Trophoblast cell (in vitro differentiated cells and primary cell): ENCODE results near the gene MRPS5.
"Not testable (repeated sequence)": the region's sequence is repeated elsewhere in the genome, so short reads cannot be mapped to it uniquely, and the experiment has no call there.

Source experiments
- DNase-seq, 2 donors: peaks; one replicate each; pipeline ENCODE4 v3.0.0-alpha.2; 2016
- H2AFZ ChIP-seq: 2 replicates; pipeline ENCODE4 v1.6.1; 2013; ENCODE audit warnings: low read length, moderate library complexity, mild to moderate bottlenecking; ENCODE audit not compliant: insufficient read depth, poor library complexity
- H2AK5ac ChIP-seq: 2 replicates; pipeline ENCODE4 v1.6.1; 2013; ENCODE audit warnings: mild to moderate bottlenecking, low read length
- H2BK120ac ChIP-seq: 2 replicates; pipeline ENCODE4 v1.6.1; 2013; ENCODE audit warnings: low read length, mild to moderate bottlenecking, moderate library complexity; ENCODE audit not compliant: insufficient read depth, poor library complexity
- H2BK12ac ChIP-seq: 2 replicates; pipeline ENCODE4 v1.6.1; 2013; ENCODE audit warnings: mild to moderate bottlenecking, low read length, moderate library complexity
- H2BK5ac ChIP-seq: 2 replicates; pipeline ENCODE4 v1.6.1; 2013; ENCODE audit warnings: low read length, low read depth, moderate library complexity, mild to moderate bottlenecking; ENCODE audit not compliant: poor library complexity
- H3K14ac ChIP-seq: 2 replicates; pipeline ENCODE4 v1.6.1; 2013; ENCODE audit warnings: mild to moderate bottlenecking, low read length
- H3K18ac ChIP-seq: 2 replicates; pipeline ENCODE4 v1.6.1; 2013; ENCODE audit warnings: mild to moderate bottlenecking, low read length
- H3K23ac ChIP-seq: 2 replicates; pipeline ENCODE4 v1.6.1; 2013; ENCODE audit warnings: low read length
- H3K27ac ChIP-seq: 2 replicates; pipeline ENCODE4 v1.5.1; 2013; ENCODE audit warnings: low read depth, mild to moderate bottlenecking, inconsistent platforms, low read length, moderate library complexity
- H3K27me3 ChIP-seq: 2 replicates; pipeline ENCODE4 v1.6.1; 2013; ENCODE audit warnings: inconsistent platforms, mild to moderate bottlenecking, low read length, moderate library complexity; ENCODE audit not compliant: insufficient read depth
- H3K36me3 ChIP-seq, 2 experiments: 1 replicate in 1 of 2; 2 replicates in 1 of 2; pipeline ENCODE4 v1.6.1; 2013; ENCODE audit warnings: low read length in 2 of 2, mild to moderate bottlenecking in 2 of 2, moderate library complexity in 1 of 2; ENCODE audit not compliant: insufficient read depth in 2 of 2, control insufficient read depth in 1 of 2
- H3K4ac ChIP-seq: 2 replicates; pipeline ENCODE4 v1.6.1; 2013; ENCODE audit warnings: low read depth, mild to moderate bottlenecking, low read length, moderate library complexity
- H3K4me1 ChIP-seq, 2 experiments: 1 replicate in 1 of 2; 2 replicates in 1 of 2; pipeline ENCODE4 v1.6.1; 2013; ENCODE audit warnings: low read length in 2 of 2, mild to moderate bottlenecking in 2 of 2, moderate library complexity in 1 of 2; ENCODE audit not compliant: insufficient read depth in 2 of 2, control insufficient read depth in 1 of 2
- H3K4me2 ChIP-seq: 2 replicates; pipeline ENCODE4 v1.6.1; 2013; ENCODE audit warnings: inconsistent platforms, mild to moderate bottlenecking, low read length, moderate library complexity
- H3K4me3 ChIP-seq: 2 replicates; pipeline ENCODE4 v1.5.1; 2013; ENCODE audit warnings: mild to moderate bottlenecking, low read depth, low read length, inconsistent platforms
- H3K79me1 ChIP-seq: one replicate; pipeline ENCODE4 v1.6.1; 2013; ENCODE audit warnings: low read length
- H3K79me2 ChIP-seq: 2 replicates; pipeline ENCODE4 v1.6.1; 2013; ENCODE audit warnings: low read length, mild to moderate bottlenecking; ENCODE audit not compliant: control insufficient read depth, insufficient read depth, poor library complexity
- H3K9ac ChIP-seq: 2 replicates; pipeline ENCODE4 v1.6.1; 2013; ENCODE audit warnings: mild to moderate bottlenecking, low read length
- H3K9me3 ChIP-seq: 2 replicates; pipeline ENCODE4 v1.6.1; 2013; ENCODE audit warnings: low read depth, mild to moderate bottlenecking, control low read depth, inconsistent platforms, low read length; ENCODE audit not compliant: insufficient read depth
- H4K12ac ChIP-seq: 2 replicates; pipeline ENCODE4 v1.6.1; 2013; ENCODE audit warnings: low read depth, mild to moderate bottlenecking, low read length, moderate library complexity
- H4K8ac ChIP-seq: 2 replicates; pipeline ENCODE4 v1.6.1; 2013; ENCODE audit warnings: low read depth, mild to moderate bottlenecking, low read length, moderate library complexity
- H4K91ac ChIP-seq: one replicate; pipeline ENCODE4 v1.6.1; 2013; ENCODE audit warnings: low read depth, mild to moderate bottlenecking, low read length, moderate library complexity
- whole genome bisulfite sequencing: extraction: QIAGEN DNeasy Blood & Tissue Kit; methylation state at CpG from one replicate; pipeline ENCODE4 v1.1.7; 2013; ENCODE audit warnings: missing lambda C conversion rate; ENCODE audit not compliant: insufficient read length, insufficient coverage; ENCODE audit errors: extremely low coverage; 5-methylcytosine and 5-hydroxymethylcytosine counted together

MRPS5 gene

DNA sequence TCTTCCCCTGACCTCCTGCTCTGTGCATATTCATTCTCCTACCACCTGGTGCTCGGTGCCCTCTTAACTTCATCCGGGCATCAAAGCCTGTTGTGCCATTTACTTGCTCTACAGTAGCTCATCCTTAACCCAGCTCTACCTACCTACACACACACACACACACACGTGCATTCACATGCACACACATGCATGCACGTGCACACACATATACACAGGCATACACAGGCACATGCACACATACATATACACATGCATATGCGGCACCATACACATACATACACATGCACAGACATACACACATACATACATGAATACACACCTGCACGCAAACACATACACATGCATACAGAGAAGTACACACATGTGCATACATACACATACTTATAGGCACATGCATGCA is 81.6 kb downstream of the MRPS5 start:
- Histone ChIP-seq H3K4me1 (peaks cover 0 to 5% of the 10 kb centered on the region in 2 experiments), H3K23ac (no peak overlapping the region), H3K79me2 (no peaks in the 10 kb centered on the region), H2BK12ac (no peak overlapping the region), H3K27ac (no peak overlapping the region), H2BK5ac (no peak overlapping the region), H3K27me3 (no peaks in the 10 kb centered on the region), H3K9me3 (peaks cover 10% of the 10 kb centered on the region), H2AFZ (no peak overlapping the region), H4K12ac (no peak overlapping the region), H3K14ac (no peak overlapping the region), H3K9ac (no peak overlapping the region), H2BK120ac (no peak overlapping the region), H4K91ac (no peak overlapping the region), H3K4ac (no peak overlapping the region), H3K4me3 (peak overlapping the region; percentile 42), H3K36me3 (no peaks in the 10 kb centered on the region), H2AK5ac (no peak overlapping the region), H3K18ac (no peak overlapping the region), H3K4me2 (no peak overlapping the region), H3K79me1 (no peaks in the 10 kb centered on the region), H4K8ac (no peak overlapping the region)
- DNase-seq = no peak
- no CpG with 5 or more reads among the region's 6 CpGs for WGBS

DNA sequence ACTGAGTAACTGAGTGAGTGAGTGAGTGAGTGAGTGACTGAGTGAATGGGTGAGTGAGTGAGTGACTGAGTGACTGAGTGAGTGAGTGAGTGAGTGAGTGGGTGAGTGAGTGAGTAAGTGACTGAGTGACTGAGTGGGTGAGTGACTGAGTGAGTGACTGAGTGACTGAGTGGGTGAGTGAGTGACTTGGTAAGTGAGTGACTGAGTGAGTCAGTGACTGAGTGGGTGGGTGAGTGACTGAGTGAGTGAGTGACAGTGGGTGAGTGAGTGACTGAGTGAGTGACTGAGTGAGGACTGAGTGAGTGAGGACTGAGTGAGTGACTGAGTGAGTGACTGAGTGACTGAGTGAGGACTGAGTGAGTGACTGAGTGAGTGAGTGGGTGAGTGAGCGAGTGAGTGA is 82.2 kb downstream of the MRPS5 start:
- no peak overlapping the region for H4K12ac ChIP-seq
- no peak overlapping the region for H3K27ac ChIP-seq
- H2AK5ac ChIP-seq = no peak overlapping the region
- H3K14ac ChIP-seq = no peak overlapping the region
- H2BK5ac ChIP-seq = no peak overlapping the region
- no peaks in the 10 kb centered on the region for H3K36me3 ChIP-seq
- H3K9me3 ChIP-seq = peaks cover 10% of the 10 kb centered on the region
- no peaks in the 10 kb centered on the region for H3K79me2 ChIP-seq
- H2BK12ac ChIP-seq = no peak overlapping the region
- WGBS = no CpG with 5 or more reads among the region's 1 CpG
- H3K18ac ChIP-seq = no peak overlapping the region
- H3K9ac ChIP-seq = no peak overlapping the region
- H3K79me1 ChIP-seq = no peaks in the 10 kb centered on the region
- no peak overlapping the region for H3K4me2 ChIP-seq
- DNase-seq = no peak
- H2BK120ac ChIP-seq = no peak overlapping the region
- H3K4me1 ChIP-seq = peaks cover 0 to 5% of the 10 kb centered on the region in 2 experiments
- H4K8ac ChIP-seq = no peak overlapping the region
- no peak overlapping the region for H4K91ac ChIP-seq
- H3K4me3 ChIP-seq = no peak overlapping the region
- no peak overlapping the region for H2AFZ ChIP-seq
- no peaks in the 10 kb centered on the region for H3K27me3 ChIP-seq
- H3K4ac ChIP-seq = no peak overlapping the region
- no peak overlapping the region for H3K23ac ChIP-seq

DNA sequence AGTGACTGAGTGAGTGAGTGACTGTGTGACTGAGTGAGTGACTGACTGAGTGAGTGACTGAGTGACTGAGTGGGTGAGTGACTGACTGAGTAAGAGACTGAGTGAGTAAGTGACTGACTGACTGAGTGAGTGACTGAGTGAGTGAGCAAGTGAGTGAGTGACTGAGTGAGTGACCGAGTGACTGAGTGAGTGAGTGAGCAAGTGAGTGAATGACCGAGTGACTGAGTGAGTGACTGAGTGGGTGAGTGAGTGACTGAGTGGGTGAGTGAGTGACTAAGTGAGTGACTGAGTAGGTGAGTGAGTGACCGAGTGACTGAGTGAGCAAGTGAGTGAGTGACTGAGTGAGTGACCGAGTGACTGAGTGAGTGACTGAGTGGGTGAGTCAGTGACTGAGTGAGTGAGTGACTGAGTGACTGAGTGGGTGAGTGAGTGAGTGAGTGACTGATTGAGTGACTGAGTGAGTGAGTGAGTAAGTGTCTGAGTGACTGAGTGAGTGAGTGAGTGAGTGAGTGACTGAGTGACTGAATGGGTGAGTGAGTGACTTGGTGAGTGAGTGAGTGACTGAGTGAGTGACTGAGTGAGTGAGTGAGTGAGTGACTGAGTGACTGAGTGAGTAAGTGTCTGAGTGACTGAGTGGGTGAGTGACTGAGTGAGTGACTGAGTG is 82.8 kb downstream of the MRPS5 start:
- no peak overlapping the region for H3K9ac ChIP-seq
- H2AK5ac ChIP-seq = no peak overlapping the region
- H4K91ac ChIP-seq = no peak overlapping the region
- no peak overlapping the region for H2BK5ac ChIP-seq
- no peaks in the 10 kb centered on the region for H3K79me1 ChIP-seq
- H3K4me3 ChIP-seq = no peak overlapping the region
- H3K36me3 ChIP-seq = no peaks in the 10 kb centered on the region
- no peak overlapping the region for H3K4me2 ChIP-seq
- H3K27ac ChIP-seq = no peak overlapping the region
- no peaks in the 10 kb centered on the region for H3K27me3 ChIP-seq
- no peak overlapping the region for H2BK12ac ChIP-seq
- no peak overlapping the region for H3K23ac ChIP-seq
- H3K4ac ChIP-seq = no peak overlapping the region
- no peak overlapping the region for H2AFZ ChIP-seq
- no peak overlapping the region for H4K12ac ChIP-seq
- no peak overlapping the region for H2BK120ac ChIP-seq
- no peak overlapping the region for H4K8ac ChIP-seq
- no peaks in the 10 kb centered on the region for H3K79me2 ChIP-seq
- no peak for DNase-seq
- peaks cover 10% of the 10 kb centered on the region for H3K9me3 ChIP-seq
- no peak overlapping the region for H3K18ac ChIP-seq
- H3K4me1 ChIP-seq = peaks cover 0 to 5% of the 10 kb centered on the region in 2 experiments
- no peak overlapping the region for H3K14ac ChIP-seq
- WGBS = no CpG with 5 or more reads among the region's 4 CpGs

DNA sequence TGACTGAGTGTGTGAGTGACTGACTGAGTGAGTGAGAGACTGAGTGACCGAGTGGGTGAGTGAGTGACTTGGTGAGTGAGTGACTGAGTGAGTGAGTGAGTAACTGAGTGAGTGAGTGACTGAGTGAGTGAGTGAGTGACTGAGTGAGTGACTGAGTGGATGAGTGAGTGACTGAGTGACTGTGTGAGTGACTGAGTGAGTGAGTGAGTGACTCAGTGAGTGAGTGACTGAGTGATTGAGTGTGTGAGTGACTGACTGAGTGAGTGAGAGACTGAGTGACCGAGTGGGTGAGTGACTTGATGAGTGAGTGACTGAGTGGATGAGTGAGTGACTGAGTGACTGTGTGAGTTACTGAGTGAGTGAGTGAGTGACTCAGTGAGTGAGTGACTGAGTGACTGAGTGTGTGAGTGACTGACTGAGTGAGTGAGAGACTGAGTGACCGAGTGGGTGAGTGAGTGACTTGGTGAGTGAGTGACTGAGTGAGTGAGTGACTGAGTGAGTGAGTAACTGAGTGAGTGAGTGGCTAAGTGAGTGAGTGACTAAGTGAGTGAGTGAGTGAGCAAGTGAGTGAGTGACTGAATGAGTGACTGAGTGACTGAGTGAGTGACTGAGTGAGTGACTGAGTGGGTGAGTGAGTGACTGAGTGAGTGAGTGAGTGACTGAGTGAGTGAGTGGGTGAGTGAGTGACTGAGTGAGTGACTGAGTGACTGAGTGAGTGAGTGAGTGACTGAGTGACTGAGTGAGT is 83.6 kb downstream of the MRPS5 start:
- not testable (repeated sequence) for H3K9ac ChIP-seq, H2AK5ac ChIP-seq, H3K4me1 ChIP-seq, H4K91ac ChIP-seq, H3K36me3 ChIP-seq, H2BK120ac ChIP-seq, H3K27ac ChIP-seq, H3K23ac ChIP-seq, H3K4me3 ChIP-seq, H3K18ac ChIP-seq, H3K4ac ChIP-seq, H3K79me2 ChIP-seq, H3K27me3 ChIP-seq, H2BK12ac ChIP-seq, H4K12ac ChIP-seq, H2BK5ac ChIP-seq, H2AFZ ChIP-seq, H3K4me2 ChIP-seq, H4K8ac ChIP-seq, H3K14ac ChIP-seq, H3K79me1 ChIP-seq, DNase-seq, H3K9me3 ChIP-seq
- WGBS = no CpG with 5 or more reads among the region's 3 CpGs
